ENCODE measurements around the gene RHEBL1. TPM values are rescaled to one million over a fixed set of nuclear protein-coding genes. Genes with fewer than 3 reads are reported as not detected.

RHEBL1 gene
- total and polyA plus RNA-seq, 2 of the 8 experiments (the other 6 are each of a cell fraction or from before 2014, with no cell fraction given): 7.5 to 9.4 TPM

- TF ChIP-seq HDAC2 (IDR thresholded peaks at IDR 0.05; ENCODE audit: borderline replicate concordance in 1 of 2, low read depth in 2 of 2, low read length in 2 of 2) (no peak), EGR1 (IDR thresholded peaks at IDR 0.05; ENCODE audit: borderline replicate concordance, low read depth, low read length) (no peak), ZNF274 (IDR thresholded peaks at IDR 0.05; ENCODE audit: borderline replicate concordance, extremely low read depth, low read length) (no peak), SP4 (IDR thresholded peaks at IDR 0.05; ENCODE audit: low read length) (no peak), USF2 (IDR thresholded peaks at IDR 0.05; ENCODE audit: low read length) (no peak), BCL11A (IDR thresholded peaks at IDR 0.05; ENCODE audit: low read depth in 2 of 2, low read length in 2 of 2) (no peak), HDAC6 (IDR thresholded peaks at IDR 0.05; ENCODE audit: low read depth, low read length) (no peak), SIRT6 (IDR thresholded peaks at IDR 0.05; ENCODE audit: low read length) (no peak)
Measured at GRCh38 chr12:49046129-49046895, 23.5 kb downstream of the RHEBL1 start (continued).

Measured in H1 (cell line).